Activated T-cell treated with anti-CD3 and anti-CD28 coated beads, Interleukin-2, amount 50 U/mL, for 4 hours (primary cell): Measurements from ENCODE around the gene WDR70. TPM values are rescaled to one million over a fixed set of nuclear protein-coding genes. Genes with fewer than 3 reads are reported as not detected.
A peak's percentile ranks its signal among the peaks of the same experiment; 100 is the strongest.

Experiments used
- ATAC-seq, 2 donors: fragments of 200-7000 bp; cut with Tn5 transposase; one replicate each; pipeline ENCODE4 v1.10.0; 2021
- DNase-seq: peaks from one replicate; pipeline ENCODE4 v3.0.0-alpha.2; 2020
- H3K27me3 Mint-ChIP-seq: one replicate; pipeline ENCODE4 v1.8.0; 2021; ENCODE audit warnings: low read depth, mixed read lengths
- H3K36me3 Mint-ChIP-seq: one replicate; pipeline ENCODE4 v1.8.0; 2022; ENCODE audit warnings: mixed read lengths; ENCODE audit not compliant: insufficient read depth
- H3K4me1 Mint-ChIP-seq: one replicate; pipeline ENCODE4 v1.8.0; 2021; ENCODE audit warnings: low read depth, mixed read lengths
- H3K4me3 Mint-ChIP-seq: one replicate; pipeline ENCODE4 v1.8.0; 2021; ENCODE audit warnings: mild to moderate bottlenecking, moderate library complexity, mixed read lengths
- H3K9me3 Mint-ChIP-seq: one replicate; pipeline ENCODE4 v1.8.0; 2021; ENCODE audit warnings: mixed read lengths
- total RNA-seq, 3 donors: library from RNA; stranded (reverse); gene quantifications; one replicate each; pipeline ENCODE4 v1.2.1, GENCODE V29; 2021

WDR70 gene
- total RNA-seq, 3 donors from 2014 or later = 28.4 to 34.8 (median 33.6) TPM

GRCh38 chr5:37722236-37723161, 343.4 kb downstream of the WDR70 start:
- peaks cover 26% of the 10 kb centered on the region for H3K4me1 Mint-ChIP-seq
- DNase-seq (no peak), ATAC-seq (peak; percentile 92 to 96)
- H3K36me3 Mint-ChIP-seq = peaks cover 32% of the 10 kb centered on the region
- H3K27me3 Mint-ChIP-seq = no peaks in the 10 kb centered on the region
- peak overlapping the region; percentile 43 for H3K4me3 Mint-ChIP-seq
- no peaks in the 10 kb centered on the region for H3K9me3 Mint-ChIP-seq

- Mint-ChIP-seq H3K9me3 (no peaks in the 10 kb centered on the region), H3K4me1 (peaks cover 26% of the 10 kb centered on the region), H3K4me3 (no peak overlapping the region), H3K36me3 (peaks cover 33% of the 10 kb centered on the region), H3K27me3 (no peaks in the 10 kb centered on the region)
- no peak for DNase-seq
- ATAC-seq = no peak
Measured at GRCh38 chr5:37723162-37723961, 344.2 kb downstream of the WDR70 start.

DNA sequence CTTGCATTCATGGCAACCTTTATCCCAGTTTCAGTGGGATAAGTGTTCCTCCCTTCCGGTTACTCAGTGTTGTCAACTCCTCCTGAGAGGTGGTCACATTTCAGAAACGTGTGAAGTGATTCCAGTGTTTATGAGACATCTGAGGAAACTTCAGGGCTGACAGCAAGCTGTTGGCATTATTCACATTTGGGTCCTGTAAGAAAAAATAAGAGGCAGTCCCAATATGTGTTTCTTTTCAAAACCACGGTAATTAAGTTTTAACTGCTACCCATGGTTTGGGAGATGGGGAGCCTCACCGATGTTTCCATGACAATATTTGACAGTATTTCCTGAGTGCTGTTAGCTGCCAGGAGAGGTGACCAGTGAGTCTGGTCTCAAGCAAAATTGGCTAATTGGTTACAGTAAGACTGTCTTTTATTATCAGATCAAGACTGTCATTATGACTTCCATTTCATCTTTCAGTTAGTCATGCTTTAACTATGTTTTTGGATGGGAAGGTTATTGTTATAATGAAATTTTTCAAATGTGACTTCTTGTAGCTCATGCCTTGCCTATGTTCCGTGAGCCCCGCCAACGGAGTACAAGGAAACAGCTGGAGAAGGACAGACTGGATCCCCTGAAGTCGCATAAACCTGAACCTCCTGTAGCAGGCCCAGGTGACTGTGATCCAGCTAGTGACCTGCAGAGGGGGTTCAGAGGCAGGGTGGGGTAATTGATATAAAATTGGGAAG, 345.4 kb downstream of the WDR70 start:
- no peak overlapping the region for H3K4me3 Mint-ChIP-seq
- ATAC-seq = no peak
- peaks cover 26% of the 10 kb centered on the region for H3K4me1 Mint-ChIP-seq
- DNase-seq = no peak
- no peaks in the 10 kb centered on the region for H3K27me3 Mint-ChIP-seq
- no peaks in the 10 kb centered on the region for H3K9me3 Mint-ChIP-seq
- H3K36me3 Mint-ChIP-seq = peaks cover 41% of the 10 kb centered on the region

DNA sequence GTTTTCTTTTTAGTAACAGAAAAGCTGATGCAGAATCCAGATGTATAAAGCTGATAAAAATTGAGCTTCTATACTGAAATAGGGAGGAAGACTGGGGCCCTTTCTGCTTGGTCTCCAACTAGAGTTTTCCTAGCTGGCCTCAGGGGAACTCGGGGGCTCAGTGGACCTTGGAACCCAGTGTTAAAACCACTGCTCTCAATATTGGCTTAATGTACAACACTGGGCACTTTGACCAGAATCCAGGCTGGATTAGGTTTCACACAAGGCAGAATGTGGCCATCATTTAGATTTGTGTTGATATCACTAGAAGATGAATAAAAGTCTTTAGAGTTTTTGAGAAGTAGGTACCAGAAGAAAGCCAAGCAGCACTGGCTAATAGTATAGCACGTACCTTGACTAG, 346.1 kb downstream of the WDR70 start:
- no peak for ATAC-seq
- H3K36me3 Mint-ChIP-seq = peaks cover 43% of the 10 kb centered on the region
- DNase-seq = no peak

DNA sequence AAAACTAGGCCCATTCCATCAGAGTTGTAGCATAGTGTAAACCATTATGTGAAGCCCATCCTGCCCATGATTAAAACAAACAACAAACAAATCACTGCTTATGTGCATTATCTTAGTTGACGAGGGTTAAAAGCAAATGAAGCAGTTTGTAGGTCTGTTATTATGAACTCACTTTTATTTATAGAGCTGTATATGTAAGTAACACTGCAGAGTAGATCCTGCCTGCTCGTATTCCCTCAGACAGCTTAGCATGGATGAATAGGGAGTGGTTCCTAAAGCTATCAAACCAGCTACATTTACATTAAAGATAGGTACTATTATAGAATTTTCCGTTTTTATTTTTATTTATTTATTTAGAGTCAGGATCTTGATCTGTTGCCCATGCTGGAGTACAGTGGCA, 348.1 kb downstream of the WDR70 start:
- no peak for ATAC-seq
- peaks cover 51% of the 10 kb centered on the region for H3K36me3 Mint-ChIP-seq
- no peaks in the 10 kb centered on the region for H3K27me3 Mint-ChIP-seq
- H3K4me1 Mint-ChIP-seq = peaks cover 12% of the 10 kb centered on the region
- H3K4me3 Mint-ChIP-seq = no peak overlapping the region
- no peak for DNase-seq
- no peaks in the 10 kb centered on the region for H3K9me3 Mint-ChIP-seq

More for the DNA sequence above, 346.1 kb downstream of the WDR70 start:
- Mint-ChIP-seq H3K4me1 (peaks cover 25% of the 10 kb centered on the region), H3K4me3 (no peak overlapping the region), H3K27me3 (no peaks in the 10 kb centered on the region), H3K9me3 (no peaks in the 10 kb centered on the region)

- no peak for ATAC-seq
- H3K27me3 Mint-ChIP-seq = no peaks in the 10 kb centered on the region
- H3K36me3 Mint-ChIP-seq = peaks cover 51% of the 10 kb centered on the region
- H3K4me1 Mint-ChIP-seq = no peaks in the 10 kb centered on the region
- DNase-seq = no peak
- H3K9me3 Mint-ChIP-seq = no peaks in the 10 kb centered on the region
- H3K4me3 Mint-ChIP-seq = no peak overlapping the region
Measured at GRCh38 chr5:37730896-37731455, 351.9 kb downstream of the WDR70 start.

- ATAC-seq = no peak
- Mint-ChIP-seq H3K9me3 (no peaks in the 10 kb centered on the region), H3K36me3 (peaks cover 44% of the 10 kb centered on the region), H3K4me3 (no peak overlapping the region), H3K4me1 (peaks cover 14% of the 10 kb centered on the region), H3K27me3 (no peaks in the 10 kb centered on the region)
- no peak for DNase-seq
Measured at GRCh38 chr5:37734114-37734513, 355.0 kb downstream of the WDR70 start.

GRCh38 chr5:37735649-37736347, 356.7 kb downstream of the WDR70 start:
- Mint-ChIP-seq H3K4me3 (no peak overlapping the region), H3K36me3 (peaks cover 39% of the 10 kb centered on the region), H3K27me3 (no peaks in the 10 kb centered on the region), H3K9me3 (no peaks in the 10 kb centered on the region), H3K4me1 (peaks cover 15% of the 10 kb centered on the region)
- DNase-seq (no peak), ATAC-seq (no peak)

DNA sequence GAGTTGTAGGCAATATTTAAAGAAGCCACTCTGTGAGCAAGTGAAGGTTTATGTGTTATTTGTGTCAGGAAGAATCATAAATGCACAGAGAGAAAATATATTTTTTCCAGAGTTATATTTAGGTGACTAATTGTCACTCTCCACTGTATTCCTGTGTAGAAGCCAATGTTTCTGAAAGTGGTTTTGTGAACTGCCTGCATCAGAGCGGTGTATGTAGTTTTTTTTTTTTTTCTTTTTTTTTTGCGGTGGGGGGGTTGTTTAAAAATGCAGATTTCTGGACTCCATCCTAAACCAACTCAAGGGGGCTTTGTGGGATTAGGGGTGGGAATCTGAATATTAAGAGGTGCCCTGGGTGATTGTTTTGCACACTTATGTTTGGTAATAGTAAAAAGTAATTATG, 357.3 kb downstream of the WDR70 start:
- H3K9me3 Mint-ChIP-seq = no peaks in the 10 kb centered on the region
- H3K36me3 Mint-ChIP-seq = peaks cover 39% of the 10 kb centered on the region
- DNase-seq (no peak), ATAC-seq (no peak)
- no peak overlapping the region for H3K4me3 Mint-ChIP-seq
- H3K4me1 Mint-ChIP-seq = peaks cover 15% of the 10 kb centered on the region
- H3K27me3 Mint-ChIP-seq = no peaks in the 10 kb centered on the region

DNA sequence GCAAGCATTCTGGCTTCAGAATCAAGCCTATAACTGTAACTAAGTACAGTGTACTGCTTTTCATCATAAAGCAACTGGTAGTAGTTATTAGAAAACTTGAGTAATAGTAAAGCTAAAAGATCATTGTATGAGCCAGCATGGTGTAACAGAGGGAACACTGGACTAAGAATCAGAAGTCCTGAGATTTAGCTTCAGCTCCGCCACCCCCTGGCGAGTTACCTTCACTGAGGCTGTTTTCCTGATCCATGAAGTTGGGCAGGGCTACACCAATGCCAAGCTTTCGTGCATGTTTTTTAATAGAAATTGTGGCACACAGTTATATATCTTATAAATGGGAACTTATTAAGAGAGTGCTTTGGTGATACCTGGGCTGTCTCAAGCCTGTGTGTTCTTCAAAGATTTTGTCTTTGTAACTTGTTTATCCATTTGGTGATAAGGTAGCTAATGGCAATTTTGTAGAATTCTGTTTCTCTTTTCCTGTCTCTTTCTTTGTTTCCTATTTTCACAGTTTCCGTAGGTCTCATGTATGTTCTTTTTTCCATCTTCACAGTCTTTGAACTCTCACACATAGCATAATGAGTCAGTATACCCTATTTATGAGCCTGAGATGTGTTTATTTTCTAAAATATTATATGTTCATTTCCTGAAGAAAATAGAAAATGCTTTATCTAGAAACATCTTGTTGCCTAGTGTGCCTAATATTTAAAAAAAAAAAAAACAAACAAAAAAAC, 358.4 kb downstream of the WDR70 start:
- Mint-ChIP-seq H3K36me3 (peaks cover 45% of the 10 kb centered on the region), H3K4me3 (no peak overlapping the region)

DNA sequence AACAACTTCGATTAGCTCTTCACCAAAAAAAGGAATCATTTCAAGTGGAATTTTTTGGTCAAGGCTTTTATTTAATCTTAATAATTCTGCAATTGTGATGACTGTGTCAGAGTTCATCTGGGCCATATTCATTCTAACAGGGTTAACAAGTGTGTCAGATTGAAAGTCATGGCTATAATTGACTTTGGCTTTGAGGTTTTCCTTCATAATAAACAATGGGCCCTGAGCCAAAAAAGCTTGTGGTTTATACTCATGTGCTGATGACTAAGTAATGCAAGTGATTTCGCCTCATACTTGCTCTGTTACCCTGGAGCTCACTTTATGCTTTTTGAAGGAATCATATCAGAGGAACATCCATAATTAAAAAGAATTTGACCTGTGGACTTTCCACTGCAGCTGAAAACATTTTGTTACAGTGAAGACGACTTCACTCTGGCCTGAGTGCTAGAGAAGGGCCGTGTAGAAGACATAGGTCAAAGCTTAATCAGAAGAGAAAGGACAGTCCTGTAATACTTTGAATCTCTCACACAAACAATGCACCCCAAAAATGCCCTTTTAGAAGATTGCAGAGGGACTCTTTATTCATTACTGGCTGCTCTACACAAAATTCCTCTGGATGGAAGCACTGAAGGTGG, 359.1 kb downstream of the WDR70 start:
- Mint-ChIP-seq H3K4me1 (peaks cover 15% of the 10 kb centered on the region), H3K4me3 (no peak overlapping the region), H3K36me3 (peaks cover 43% of the 10 kb centered on the region), H3K27me3 (no peaks in the 10 kb centered on the region), H3K9me3 (no peaks in the 10 kb centered on the region)
- ATAC-seq (peak; percentile 82 to 93), DNase-seq (no peak)

More for the DNA sequence above, 358.4 kb downstream of the WDR70 start:
- Mint-ChIP-seq H3K27me3 (no peaks in the 10 kb centered on the region), H3K9me3 (no peaks in the 10 kb centered on the region), H3K4me1 (peaks cover 15% of the 10 kb centered on the region)
- no peak for ATAC-seq
- no peak for DNase-seq

GRCh38 chr5:37738865-37739488, 359.9 kb downstream of the WDR70 start:
- H3K9me3 Mint-ChIP-seq = no peaks in the 10 kb centered on the region
- peaks cover 47% of the 10 kb centered on the region for H3K36me3 Mint-ChIP-seq
- no peak for ATAC-seq
- no peak for DNase-seq
- H3K4me1 Mint-ChIP-seq = peaks cover 15% of the 10 kb centered on the region
- H3K27me3 Mint-ChIP-seq = no peaks in the 10 kb centered on the region
- no peak overlapping the region for H3K4me3 Mint-ChIP-seq
